HUES64 (cell line): ENCODE measurements around the gene HOXC5.

Experiments used
- H3K27ac ChIP-seq: 2 replicates; pipeline ENCODE4 v1.7.0; 2013; ENCODE audit warnings: low read depth, low read length, inconsistent platforms
- H3K27me3 ChIP-seq: 2 replicates; pipeline ENCODE4 v1.6.1; 2013; ENCODE audit warnings: mild to moderate bottlenecking, low read length; ENCODE audit not compliant: insufficient read depth
- H3K36me3 ChIP-seq: 2 replicates; pipeline ENCODE4 v1.6.1; 2013; ENCODE audit warnings: mild to moderate bottlenecking, low read length; ENCODE audit not compliant: insufficient read depth
- H3K4me1 ChIP-seq: 2 replicates; pipeline ENCODE4 v1.6.1; 2013; ENCODE audit warnings: mild to moderate bottlenecking, low read length, moderate library complexity; ENCODE audit not compliant: insufficient read depth
- H3K4me3 ChIP-seq: 2 replicates; pipeline ENCODE4 v1.5.1; 2013; ENCODE audit warnings: mild to moderate bottlenecking, low read length, moderate library complexity
- H3K9ac ChIP-seq: 2 replicates; pipeline ENCODE4 v1.6.1; 2013; ENCODE audit warnings: mild to moderate bottlenecking, low read depth, low read length
- H3K9me3 ChIP-seq: 2 replicates; pipeline ENCODE4 v1.6.1; 2013; ENCODE audit warnings: low read depth, low read length; ENCODE audit not compliant: insufficient read depth
- WGBS: fragments of 150-250, 120-280 bp; methylation state at CpG from one replicate; pipeline ENCODE4 v1.1.7; 2013; ENCODE audit warnings: missing lambda C conversion rate; 5-methylcytosine and 5-hydroxymethylcytosine counted together

The HOXC5 gene

DNA sequence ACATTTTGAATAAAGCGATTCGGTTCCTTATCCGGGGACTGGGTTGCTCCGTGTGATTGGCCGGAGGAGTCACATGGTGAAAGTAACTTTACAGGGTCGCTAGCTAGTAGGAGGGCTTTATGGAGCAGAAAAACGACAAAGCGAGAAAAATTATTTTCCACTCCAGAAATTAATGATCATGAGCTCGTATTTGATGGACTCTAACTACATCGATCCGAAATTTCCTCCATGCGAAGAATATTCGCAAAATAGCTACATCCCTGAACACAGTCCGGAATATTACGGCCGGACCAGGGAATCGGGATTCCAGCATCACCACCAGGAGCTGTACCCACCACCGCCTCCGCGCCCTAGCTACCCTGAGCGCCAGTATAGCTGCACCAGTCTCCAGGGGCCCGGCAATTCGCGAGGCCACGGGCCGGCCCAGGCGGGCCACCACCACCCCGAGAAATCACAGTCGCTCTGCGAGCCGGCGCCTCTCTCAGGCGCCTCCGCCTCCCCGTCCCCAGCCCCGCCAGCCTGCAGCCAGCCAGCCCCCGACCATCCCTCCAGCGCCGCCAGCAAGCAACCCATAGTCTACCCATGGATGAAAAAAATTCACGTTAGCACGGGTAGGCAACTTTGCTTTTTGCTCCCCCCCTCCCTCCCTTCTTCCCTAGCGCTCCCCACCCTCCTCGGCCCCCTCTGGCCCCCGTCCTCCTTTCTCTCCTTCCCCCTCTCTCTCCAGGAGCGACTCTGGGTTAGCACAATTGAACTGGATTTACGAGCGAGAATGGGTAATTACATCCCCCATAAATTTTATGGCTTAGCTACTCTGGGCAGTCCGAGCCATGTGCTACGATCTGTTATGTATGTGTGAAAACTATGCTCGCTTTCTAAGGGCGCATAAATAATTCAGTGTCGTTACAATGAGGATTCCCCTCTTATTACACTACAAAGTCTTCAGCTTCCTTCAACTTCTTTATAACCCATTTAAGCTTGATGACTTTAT, 21.2 kb downstream of the HOXC5 start, which contains the start of gene HOXC4:
HOXC4 (plus strand) TSS at position 85 of the 991 bp plus-strand sequence; CDS start at position 173, 88 bp downstream.
- Histone ChIP-seq H3K9me3 (no peaks in the 10 kb centered on the region), H3K36me3 (no peaks in the 10 kb centered on the region), H3K4me3 (peak within 1 kb of the TSS; percentile 27), H3K4me1 (peaks cover 19% of the 10 kb centered on the region; the same call in 1 of the 2 replicates), H3K27ac (no peak within 1 kb of the TSS), H3K27me3 (peaks cover 99% of the 10 kb centered on the region), H3K9ac (no peak within 1 kb of the TSS)
- WGBS: 4% methylated on average over 52 of the region's 52 CpGs

DNA sequence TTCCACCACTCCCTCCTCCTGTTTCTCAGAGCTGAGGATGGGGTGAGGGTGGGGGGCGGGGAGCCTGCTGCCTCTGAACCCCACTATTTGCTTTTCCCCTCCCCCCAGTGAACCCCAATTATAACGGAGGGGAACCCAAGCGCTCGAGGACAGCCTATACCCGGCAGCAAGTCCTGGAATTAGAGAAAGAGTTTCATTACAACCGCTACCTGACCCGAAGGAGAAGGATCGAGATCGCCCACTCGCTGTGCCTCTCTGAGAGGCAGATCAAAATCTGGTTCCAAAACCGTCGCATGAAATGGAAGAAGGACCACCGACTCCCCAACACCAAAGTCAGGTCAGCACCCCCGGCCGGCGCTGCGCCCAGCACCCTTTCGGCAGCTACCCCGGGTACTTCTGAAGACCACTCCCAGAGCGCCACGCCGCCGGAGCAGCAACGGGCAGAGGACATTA, 21.9 kb downstream of the HOXC5 start:
- peaks cover 19% of the 10 kb centered on the region; the same call in 1 of the 2 replicates for H3K4me1 ChIP-seq
- no peak overlapping the region for H3K27ac ChIP-seq
- no peak overlapping the region for H3K4me3 ChIP-seq
- 2% methylated on average over 23 of the region's 24 CpGs for WGBS
- H3K27me3 ChIP-seq: peaks cover 99% of the 10 kb centered on the region
- no peaks in the 10 kb centered on the region for H3K36me3 ChIP-seq
- H3K9me3 ChIP-seq: no peaks in the 10 kb centered on the region
- no peak overlapping the region for H3K9ac ChIP-seq

DNA sequence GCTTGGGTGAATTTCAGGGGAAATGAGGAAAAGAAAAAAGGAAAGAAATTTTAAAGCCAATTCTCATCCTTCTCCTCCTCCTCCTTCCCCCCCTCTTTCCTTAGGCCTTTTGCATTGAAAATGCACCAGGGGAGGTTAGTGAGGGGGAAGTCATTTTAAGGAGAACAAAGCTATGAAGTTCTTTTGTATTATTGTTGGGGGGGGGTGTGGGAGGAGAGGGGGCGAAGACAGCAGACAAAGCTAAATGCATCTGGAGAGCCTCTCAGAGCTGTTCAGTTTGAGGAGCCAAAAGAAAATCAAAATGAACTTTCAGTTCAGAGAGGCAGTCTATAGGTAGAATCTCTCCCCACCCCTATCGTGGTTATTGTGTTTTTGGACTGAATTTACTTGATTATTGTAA, 22.7 kb downstream of the HOXC5 start:
- Histone ChIP-seq H3K36me3 (no peaks in the 10 kb centered on the region), H3K4me1 (peaks cover 14% of the 10 kb centered on the region; the same call in 1 of the 2 replicates), H3K4me3 (no peak overlapping the region), H3K9ac (no peak overlapping the region), H3K27me3 (peaks cover 99% of the 10 kb centered on the region), H3K9me3 (no peaks in the 10 kb centered on the region), H3K27ac (no peak overlapping the region)
- 4% methylated on average over 1 of the region's 2 CpGs for WGBS

DNA sequence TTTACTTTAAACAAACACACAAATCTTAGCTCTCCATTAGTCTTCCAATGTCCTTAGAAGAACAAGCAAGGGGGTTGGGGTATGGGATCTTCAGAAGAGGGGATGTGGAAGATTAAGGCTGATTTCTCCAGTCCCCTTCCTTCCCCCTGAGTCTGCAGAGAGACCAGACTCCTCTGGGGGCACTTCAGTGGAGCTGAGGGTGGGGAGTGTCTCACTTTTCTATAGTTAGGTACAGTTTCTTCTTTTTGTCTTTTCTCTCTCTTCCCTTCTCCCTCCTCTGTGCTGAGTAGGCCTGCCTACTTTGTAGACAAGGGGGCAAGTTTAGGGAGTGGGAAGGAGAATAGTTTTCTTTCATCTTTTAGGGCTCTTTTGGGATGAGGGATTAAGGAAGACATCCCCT, 23.3 kb downstream of the HOXC5 start:
- peaks cover 19% of the 10 kb centered on the region for H3K4me1 ChIP-seq
- H3K27me3 ChIP-seq: peaks cover 99% of the 10 kb centered on the region
- no peak overlapping the region for H3K9ac ChIP-seq
- no peaks in the 10 kb centered on the region for H3K9me3 ChIP-seq
- H3K27ac ChIP-seq: no peak overlapping the region
- H3K36me3 ChIP-seq: no peaks in the 10 kb centered on the region
- H3K4me3 ChIP-seq: no peak overlapping the region

DNA sequence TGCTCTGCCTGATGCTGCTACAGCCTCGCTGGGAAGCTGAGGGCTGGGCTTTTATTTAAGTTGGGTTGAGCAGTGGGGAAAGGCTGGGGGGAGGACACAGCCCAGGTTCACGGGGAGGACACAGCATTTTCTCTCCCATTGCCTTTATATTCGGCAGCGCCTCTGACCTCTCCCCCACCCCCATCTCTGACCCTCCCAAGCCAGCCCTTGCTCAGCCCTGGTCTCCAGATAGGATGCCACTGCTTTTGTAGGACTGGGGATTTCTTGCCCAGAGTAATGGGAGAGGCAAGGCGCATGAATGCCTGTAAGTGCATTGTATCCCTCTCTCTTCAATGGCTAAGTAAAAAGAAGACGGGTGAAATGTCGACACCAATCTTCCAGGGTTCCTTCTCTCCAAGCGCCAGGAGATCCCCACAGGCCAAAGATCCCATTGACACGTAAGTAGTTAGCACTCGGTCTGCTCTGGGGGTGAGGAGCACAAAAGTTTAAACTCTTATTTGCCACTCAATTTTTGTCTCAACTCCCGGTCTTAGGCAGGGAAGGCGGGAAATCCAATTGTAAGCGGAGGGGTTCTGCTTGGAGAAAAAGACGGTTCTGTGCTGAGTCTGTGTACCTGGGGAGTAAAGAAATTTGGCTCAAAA, 25.4 kb downstream of the HOXC5 start:
- WGBS: 6% methylated on average over 14 of the region's 14 CpGs
- Histone ChIP-seq H3K27ac (no peak overlapping the region), H3K27me3 (peaks cover 99% of the 10 kb centered on the region)

DNA sequence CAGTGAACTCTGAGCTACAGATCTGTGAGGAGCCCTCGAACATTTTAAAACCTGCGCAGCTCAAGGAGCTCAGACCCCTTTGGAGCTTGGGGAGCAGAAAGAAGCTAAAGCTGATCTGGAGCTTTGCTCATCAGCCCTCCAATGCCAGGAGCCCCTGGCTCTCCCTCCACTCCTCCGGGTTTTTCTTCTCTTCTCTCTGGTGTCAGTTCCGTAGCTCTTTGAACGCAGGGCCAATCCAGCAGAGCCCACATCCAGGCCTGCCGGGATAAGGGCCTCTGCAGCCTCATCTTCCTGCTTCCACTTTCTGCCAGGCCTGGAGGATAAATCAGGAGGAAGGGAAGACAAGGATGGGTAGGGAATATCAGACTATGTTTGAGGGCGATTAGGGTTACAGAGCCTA, 26.8 kb downstream of the HOXC5 start:
- H3K9ac ChIP-seq: no peak overlapping the region
- 25% methylated on average over 7 of the region's 7 CpGs for WGBS
- no peaks in the 10 kb centered on the region for H3K36me3 ChIP-seq
- no peak overlapping the region for H3K4me3 ChIP-seq
- H3K27me3 ChIP-seq: peaks cover 99% of the 10 kb centered on the region
- peaks cover 24% of the 10 kb centered on the region for H3K4me1 ChIP-seq
- H3K27ac ChIP-seq: no peak overlapping the region
- H3K9me3 ChIP-seq: no peaks in the 10 kb centered on the region

More for the DNA sequence above, 25.4 kb downstream of the HOXC5 start:
- Histone ChIP-seq H3K4me3 (no peak overlapping the region), H3K36me3 (no peaks in the 10 kb centered on the region), H3K9me3 (no peaks in the 10 kb centered on the region), H3K4me1 (peaks cover 24% of the 10 kb centered on the region), H3K9ac (no peak overlapping the region)

DNA sequence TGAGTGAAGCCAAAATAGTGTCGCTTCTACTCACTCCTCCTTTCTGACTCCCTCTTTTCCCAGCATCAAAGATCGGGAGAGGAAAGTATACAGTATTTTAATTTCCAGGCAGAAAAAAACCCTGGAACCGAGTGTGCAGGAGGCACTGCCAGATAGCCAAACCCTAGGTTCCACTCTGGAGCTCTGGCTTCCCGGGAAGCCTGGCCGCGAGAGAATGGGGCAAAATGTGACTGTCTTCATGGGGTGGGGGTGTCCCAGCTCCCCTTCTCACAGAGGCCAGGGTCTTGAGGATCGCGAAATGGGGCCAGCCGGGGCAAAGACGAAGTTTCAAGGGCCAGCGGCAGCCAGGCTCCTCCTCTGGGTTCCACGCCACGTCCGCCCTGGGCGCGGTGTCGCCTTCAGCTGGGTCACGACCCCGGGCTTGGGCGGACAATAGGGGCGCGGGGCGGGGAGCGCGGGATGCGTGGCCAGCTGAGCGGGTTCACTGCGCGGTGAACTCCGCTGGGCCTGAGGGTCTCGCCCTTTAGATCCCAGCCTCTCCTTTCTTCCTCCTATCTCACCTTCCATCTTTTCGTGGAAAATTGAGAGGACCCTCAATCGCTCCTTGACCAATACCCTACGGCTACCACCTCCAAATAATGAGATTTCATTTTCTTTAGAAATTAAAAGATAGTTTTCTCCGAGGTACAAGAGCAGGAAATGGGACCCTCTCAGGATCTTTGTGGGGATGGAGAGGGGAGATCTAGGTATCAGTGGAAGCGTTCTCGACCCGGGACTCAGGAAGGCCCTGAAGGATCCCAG, 27.5 kb downstream of the HOXC5 start:
- no peak overlapping the region for H3K4me3 ChIP-seq
- peaks cover 100% of the 10 kb centered on the region for H3K27me3 ChIP-seq
- no peak overlapping the region for H3K27ac ChIP-seq
- 11% methylated on average over 33 of the region's 38 CpGs for WGBS
- no peaks in the 10 kb centered on the region for H3K36me3 ChIP-seq
- peaks cover 24% of the 10 kb centered on the region for H3K4me1 ChIP-seq
- no peak overlapping the region for H3K9ac ChIP-seq
- H3K9me3 ChIP-seq: no peaks in the 10 kb centered on the region

DNA sequence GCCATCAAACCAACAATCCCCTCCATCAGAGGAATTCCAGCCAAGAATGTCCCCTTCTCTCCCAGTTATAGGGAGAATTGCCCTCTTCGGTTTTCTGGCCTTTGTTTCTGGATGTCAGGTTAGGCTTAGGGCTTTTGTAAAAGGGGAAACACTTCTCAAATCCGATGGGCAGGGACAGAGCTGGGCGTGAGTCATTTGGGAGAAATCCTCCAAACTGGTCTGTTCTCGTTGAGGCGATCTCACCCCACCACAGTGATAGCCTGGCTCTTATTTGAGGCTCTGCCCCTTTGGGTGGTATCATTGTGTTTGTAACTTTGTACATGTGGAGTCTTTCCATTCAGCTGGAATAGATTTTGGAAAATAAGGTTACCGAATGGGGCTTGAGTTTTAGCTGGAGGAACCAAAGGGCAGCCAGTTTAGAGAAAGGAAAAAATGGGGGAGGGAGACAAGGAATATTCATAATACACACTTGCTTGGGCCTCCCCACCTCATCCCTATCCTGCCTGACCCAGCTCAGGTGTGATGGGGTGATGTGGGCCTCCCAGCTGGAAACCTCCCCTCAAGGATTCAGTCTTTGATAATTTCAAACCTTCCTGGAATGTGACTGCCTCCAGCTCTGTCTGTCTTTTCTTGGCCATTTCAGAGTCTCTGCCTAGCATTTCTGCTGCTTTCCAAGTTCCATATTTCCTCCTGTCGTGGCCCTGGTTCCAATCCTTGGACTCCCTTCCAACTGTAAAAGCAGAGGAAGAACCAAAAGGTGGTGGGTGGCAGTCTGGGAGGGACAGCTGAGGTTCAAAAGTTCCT, 28.3 kb downstream of the HOXC5 start:
- H3K36me3 ChIP-seq: no peaks in the 10 kb centered on the region
- no peak overlapping the region for H3K4me3 ChIP-seq
- H3K27ac ChIP-seq: no peak overlapping the region
- no peak overlapping the region for H3K9ac ChIP-seq
- H3K4me1 ChIP-seq: peaks cover 19% of the 10 kb centered on the region
- peaks cover 100% of the 10 kb centered on the region for H3K27me3 ChIP-seq
- WGBS: 21% methylated on average over 7 of the region's 7 CpGs
- no peaks in the 10 kb centered on the region for H3K9me3 ChIP-seq

DNA sequence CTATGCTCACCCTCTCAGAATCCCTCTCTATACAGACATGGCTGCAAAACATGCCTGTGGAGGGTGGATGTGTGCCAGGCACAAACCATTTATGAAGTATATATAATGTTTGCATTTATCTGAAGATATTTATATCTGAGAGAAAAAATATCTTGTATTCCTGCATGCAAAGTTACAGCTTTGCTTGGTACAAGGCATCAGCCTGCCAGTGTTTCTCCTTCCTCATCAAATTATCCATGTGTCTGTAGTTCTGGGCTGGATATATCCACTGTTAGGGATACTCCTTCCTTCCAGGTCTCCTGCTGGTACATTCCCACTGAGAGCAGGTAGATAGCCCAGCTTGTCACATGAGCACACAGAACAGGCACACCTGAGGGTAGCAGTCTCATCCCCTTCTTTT, 32.8 kb downstream of the HOXC5 start:
- H3K4me3 ChIP-seq: no peak overlapping the region

DNA sequence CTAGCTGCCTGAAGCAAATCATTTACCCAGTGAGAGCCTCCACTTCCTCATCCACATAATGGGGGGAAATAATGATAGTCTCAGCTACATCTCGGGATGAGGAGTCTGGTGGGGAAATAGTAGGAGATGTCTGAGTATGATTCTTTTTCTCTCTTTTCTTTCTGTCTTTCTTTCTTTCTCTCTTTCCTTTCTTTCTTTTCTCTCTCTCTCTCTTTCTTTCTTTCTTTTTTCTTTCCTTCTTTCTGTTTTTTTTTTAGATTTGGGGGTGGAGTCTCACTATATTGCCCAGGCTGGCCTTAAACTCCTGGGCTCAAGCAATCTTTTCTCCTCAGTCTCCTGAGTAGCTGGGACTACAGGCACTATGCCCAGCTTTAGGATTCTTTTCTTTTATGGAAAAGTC, 33.6 kb downstream of the HOXC5 start:
- Histone ChIP-seq H3K9ac (no peak overlapping the region), H3K27ac (no peak overlapping the region), H3K9me3 (no peaks in the 10 kb centered on the region), H3K4me3 (no peak overlapping the region), H3K4me1 (peaks cover 3% of the 10 kb centered on the region), H3K36me3 (no peaks in the 10 kb centered on the region), H3K27me3 (peaks cover 90% of the 10 kb centered on the region)
- no CpG with 5 or more reads among the region's 1 CpG for WGBS

More for the DNA sequence above, 32.8 kb downstream of the HOXC5 start:
- no peak overlapping the region for H3K27ac ChIP-seq
- H3K27me3 ChIP-seq: peaks cover 90% of the 10 kb centered on the region
- H3K9me3 ChIP-seq: no peaks in the 10 kb centered on the region
- H3K4me1 ChIP-seq: peaks cover 10% of the 10 kb centered on the region
- no peak overlapping the region for H3K9ac ChIP-seq
- no peaks in the 10 kb centered on the region for H3K36me3 ChIP-seq
